ENCODE results near the gene FDXACB1.
"Not testable (repeated sequence)": the region's sequence is repeated elsewhere in the genome, so short reads cannot be mapped to it uniquely, and the experiment has no call there.

The FDXACB1 gene

DNA sequence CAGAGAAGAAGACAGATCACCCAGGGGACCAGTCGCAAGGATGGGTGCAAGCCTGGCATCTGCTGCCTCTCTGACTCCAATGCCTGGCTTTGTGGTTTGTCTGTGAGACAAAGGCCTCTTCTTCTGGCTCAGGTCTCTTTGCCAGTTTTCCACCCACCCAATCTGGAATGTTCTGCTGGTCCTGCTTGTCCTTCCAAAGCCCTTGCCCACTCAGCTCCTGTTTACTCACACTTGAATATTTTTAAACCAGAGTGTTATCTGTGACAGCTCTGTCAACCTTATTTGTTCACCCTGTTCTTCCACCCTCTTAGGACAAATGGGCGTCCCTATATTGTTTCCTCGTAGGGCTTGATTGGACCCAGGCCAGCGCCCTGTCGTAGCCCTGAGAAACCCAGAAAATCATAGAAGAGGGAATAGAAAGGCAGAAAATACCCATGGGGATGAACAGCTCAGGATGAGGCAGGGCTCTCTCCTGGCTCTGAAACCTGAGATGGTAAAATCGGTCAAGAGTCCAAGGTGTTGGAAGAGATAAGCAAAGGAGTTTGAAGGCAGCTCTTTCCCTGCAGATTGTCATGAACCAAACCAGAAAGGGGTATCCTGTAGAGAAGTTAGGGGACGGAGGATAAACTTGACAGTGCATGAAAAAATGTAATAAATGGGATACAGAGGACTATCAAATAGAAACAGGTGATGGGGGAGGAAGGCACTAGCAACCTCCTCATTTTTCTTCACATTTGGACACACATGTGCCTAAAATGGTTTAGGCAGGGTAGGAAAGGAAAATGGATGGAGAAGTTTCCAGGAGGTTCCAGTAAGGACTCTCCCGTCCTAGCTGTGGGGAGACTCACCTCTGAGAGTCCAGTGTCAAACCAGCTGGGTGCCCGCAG is 32.0 kb upstream of the FDXACB1 start:
- peak; percentile 28 for DNase-seq (ENCODE audit: low spot score)

DNA sequence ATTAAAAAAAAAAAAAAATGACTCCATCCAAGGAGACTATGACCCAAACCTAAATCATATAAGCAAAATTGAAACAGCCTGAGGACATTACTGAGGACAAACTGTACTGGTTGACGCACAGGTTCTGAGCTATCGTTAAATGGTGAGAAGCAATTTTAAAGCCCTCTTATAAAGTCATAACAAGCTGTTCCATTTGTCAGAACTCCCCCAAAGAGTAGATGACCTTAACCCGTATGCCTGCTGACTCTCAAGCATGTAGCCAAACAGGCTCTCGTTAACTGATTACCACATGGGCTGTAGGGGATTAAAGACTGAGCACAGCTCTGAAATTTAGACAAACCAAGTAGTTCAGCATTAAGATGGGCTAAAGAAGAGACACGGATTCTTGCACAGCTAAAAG is 30.4 kb upstream of the FDXACB1 start:
- DNase-seq (ENCODE audit: low spot score): no peak

DNA sequence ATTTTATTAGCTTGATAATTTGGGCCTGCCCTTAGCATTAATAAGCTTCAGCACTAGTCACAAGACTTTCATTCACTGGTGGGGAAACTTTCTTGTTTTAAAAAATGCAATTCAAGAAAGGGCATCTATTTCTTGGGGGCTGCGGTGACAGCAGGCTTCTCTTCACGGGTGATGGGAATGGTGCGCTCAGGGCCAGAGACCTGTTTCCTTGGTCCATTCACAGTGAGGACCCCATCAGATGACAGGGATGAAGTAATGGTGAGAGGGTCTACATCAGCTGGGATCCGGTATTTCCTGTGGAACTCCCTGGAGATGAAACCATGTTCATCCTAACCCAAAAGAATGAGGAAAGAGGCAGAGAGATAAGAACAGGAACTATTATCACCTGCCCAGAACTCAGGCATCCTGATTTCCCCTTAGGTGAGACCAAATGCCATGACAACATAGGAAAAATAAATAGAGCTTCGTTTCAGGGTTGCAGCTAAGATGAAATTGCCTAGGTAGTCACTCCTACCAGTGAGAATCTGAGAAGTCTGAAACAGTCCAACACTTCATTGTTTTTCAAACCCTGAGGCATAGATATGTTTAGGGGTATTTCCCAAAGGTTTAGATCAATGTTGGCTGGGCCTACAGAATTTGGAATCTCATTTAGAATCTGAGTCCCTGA is 29.8 kb upstream of the FDXACB1 start:
- no peak for DNase-seq (ENCODE audit: low spot score)

DNA sequence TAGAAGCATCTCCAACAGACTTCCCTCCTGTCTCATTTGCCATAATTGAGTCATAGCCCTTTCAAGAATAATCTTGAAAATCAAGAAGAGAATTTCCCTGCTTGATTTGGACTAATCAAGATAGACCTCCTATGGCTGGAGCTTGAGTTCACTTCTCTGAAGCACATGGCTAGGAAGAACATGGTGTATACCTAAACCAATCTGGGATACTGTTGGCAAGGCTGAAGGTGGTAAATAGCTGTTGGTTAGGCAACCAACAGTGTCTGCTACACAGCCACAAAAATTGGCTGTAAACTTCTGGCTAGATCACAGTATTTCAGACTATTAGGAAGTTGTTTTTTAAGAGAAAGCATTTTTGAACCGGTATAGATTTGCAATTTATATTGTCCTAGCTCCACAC is 27.7 kb upstream of the FDXACB1 start:
- peak; percentile 12 for DNase-seq (ENCODE audit: low spot score)

DNA sequence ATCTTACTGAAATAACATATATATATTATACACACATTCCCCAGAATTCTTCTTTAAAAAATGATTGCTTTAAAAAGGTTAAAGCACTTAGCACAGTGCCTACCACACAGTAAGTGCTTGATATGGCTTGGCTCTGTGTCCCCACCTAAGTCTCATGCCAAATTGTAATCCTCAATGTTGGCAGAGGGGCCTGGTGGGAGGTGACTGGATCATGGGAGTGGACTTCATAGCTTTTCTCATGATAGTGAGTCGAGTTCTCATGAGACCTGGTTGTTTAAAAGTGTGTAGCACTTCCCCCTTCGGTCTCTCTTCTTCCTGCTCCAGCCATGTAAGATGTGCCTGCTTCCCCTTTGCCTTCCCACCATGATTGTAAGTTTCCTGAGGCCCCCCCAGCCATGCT is 26.4 kb upstream of the FDXACB1 start:
- DNase-seq (ENCODE audit: low spot score): no peak

DNA sequence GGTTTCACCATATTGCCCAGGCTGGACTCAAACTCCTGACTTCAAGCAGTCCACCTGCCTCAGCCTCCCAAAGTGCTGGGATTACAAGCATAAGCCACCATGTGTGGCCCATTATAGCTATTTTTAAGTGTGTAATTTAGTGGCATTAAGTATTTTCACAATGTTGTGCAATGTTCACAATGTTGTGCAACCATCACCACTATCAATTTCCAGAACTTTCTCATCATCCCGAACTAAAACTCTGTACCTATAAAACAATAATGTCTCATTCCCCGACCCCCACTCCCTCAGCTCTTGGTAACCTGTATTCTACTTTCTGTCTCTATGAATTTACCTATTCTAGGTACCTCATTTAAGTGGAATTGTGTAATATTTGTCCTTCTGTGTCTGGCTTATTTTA is 7.9 kb upstream of the FDXACB1 start:
- DNase-seq (ENCODE audit: low spot score): no peak

DNA sequence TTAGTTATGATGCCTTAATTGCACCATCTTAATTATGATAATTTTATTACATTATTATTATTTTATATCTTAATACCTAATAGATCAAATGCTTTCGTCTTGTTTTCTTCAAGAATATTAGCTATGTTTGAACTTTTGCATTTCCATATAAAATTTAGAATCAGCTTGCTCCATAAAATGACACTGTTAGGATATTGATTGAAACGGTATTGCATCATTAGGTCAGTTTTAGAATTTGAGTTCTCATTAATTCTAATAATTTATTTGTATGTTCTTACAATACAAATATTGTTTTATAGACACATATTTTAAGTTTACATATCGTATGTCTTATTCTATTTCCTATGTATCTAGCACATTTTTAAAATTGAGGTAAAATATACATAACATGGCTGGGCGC is 7.1 kb upstream of the FDXACB1 start:
- DNase-seq (ENCODE audit: low spot score): no peak

DNA sequence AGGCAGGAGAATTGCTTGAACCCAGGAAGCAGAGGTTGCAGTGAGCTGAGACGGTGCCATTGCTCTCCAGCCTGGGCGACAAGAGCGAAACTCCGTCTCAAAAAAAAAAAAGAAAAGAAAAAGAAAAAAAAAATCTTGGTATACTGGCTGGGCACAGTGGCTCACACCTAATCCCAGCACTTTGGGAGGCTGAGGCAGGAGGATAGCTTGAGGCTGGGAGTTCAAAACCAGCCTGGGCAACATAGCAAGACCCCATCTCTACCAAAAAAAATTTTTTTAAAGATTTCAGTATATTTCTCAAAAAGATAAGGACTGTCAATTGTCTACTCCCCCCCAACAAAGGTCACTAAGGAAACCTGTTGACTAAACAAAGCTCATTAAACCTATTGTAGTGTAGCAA is 6.1 kb upstream of the FDXACB1 start:
- DNase-seq (ENCODE audit: low spot score): not testable (repeated sequence)

DNA sequence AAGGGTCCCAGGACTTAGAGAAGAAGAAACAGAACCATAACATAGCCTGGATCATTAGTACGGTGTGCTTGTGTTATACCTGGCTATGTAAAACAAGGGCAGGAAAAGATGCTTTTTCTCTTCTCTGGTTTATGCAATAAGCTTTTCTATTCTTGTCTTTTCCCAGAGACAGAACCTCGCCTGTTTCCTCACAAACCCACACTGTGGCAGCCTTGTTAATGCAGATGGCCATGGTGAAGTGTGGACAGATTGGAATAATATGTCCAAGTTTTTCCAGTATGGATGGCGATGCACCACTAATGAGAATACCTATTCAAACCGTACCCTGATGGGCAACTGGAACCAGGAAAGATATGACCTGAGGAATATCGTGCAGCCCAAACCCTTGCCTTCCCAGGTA is 3.2 kb upstream of the FDXACB1 start:
- no peak for DNase-seq (ENCODE audit: low spot score)

DNA sequence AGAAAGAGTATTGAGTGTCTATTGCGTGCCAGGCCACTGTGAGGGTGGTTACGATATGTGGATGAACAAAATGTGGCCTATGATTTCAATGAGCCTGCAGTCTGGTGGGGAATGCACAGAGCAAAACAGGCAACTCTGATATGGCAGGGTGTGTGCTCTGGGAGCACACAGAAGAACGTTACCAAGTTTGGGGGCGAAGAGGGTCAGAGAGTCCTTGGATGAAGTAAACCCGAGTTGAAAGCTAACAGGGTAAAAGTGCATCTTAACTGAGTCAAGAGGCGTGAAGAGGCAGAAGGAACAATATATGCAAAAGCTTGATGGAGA is 634 bp upstream of the FDXACB1 start:
- DNase-seq (ENCODE audit: low spot score): no peak

DNA sequence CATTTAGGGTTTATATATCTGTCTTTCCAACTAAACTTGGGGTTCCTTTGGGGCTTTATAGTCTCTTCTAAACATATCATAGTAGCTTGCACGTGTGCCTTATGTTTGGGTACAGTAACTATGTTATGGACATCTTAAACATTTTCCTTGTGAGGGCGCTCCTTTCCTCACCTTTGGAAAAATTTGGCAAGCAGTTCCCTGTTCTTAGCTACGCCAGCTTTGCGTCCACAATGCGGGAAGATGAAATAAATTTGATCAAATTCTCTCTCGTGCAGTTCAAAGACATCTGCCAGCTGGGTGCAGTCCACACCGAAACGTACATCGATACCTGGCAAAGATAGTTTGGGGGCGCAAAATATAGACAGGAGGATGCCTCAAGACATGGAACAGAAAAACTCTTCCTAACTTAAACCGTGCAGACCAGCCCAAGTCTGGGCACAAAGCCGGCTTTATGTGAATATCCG is 548 bp downstream of the FDXACB1 start:
- DNase-seq (ENCODE audit: low spot score): no peak

DNA sequence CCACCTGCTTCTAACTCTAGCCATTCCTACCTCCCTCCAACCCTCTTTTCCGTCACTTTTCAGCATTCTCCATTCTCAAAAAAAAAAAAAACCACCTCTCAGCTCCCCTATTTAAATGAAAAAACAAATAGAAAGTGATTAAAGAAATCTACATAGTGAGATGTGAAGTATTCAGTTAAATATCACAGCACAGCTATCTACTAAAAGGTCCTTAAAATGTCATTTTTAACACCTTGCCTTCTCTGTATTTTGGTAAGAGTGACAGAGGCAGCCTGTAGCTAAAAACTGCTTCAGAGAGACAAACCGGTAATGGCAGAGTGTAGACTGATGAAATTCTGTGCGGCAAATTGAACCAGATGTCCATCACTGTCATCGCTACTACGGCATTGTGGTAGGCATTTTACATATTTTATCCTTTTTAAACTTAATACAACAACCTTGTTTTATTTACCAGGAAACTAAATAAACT is 7.2 kb downstream of the FDXACB1 start:
- peak; percentile 15 for DNase-seq (ENCODE audit: low spot score)

DNA sequence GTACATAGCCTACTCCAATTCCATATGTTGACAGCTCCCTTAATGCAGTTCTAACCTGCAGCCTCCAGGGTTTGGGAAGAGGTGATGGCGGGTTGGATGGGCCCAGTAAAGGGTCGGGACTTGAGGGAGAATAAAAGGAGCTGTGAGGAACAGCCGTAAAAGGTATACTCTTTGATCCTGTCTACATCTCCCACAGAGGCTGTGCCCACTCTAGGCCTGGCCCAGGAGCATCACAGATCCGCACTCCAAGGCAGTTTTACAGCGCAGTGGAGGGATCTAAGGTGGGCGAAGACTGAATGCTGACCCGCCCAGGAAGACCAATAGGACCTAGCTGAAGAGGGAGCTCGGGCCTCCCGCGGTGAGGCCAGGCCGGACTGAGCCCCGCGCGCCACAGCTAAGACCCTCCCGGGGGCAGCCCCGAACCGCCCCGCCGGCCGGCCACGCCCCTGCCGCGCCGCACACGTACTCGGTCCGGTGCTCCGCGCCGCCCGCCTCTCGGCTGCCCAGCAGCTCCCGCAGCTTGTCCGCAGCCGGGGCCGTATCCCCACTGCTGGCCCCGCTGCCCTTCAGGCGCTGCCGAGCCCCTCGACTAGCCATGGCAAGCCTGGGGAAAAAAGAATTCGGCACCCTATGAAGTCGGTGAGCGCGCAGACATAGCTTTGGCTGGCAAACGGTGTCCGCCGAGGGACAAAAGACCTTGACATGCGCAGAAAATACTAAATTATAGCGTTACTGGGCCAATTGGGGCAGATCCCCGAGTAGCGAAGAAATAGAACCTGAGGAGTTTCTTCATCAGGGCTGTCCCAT is 7.9 kb downstream of the FDXACB1 start, which contains the start of gene ALG9:
TSS of gene ALG9 (minus strand) at position 696 of the 807 bp plus-strand sequence. CDS start at position 597, 99 bp downstream.
- DNase-seq (ENCODE audit: low spot score): peak; percentile 91

DNA sequence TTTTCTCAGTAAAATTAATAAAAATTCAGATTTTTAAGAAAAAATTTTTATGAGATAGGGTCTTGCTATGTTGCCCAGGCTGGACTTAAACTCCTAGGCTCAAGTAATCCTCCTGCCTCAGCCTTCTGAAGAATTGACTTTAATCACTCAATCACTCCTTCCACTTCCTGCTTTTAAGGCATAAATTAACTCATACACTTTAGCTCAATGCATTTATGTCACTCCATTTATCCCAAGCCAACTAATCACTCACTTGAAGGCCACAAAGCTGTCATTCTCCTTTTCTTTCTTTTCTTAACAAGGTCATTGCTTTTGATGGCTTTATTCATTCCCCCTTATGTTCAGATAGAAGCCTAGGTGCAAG is 8.5 kb downstream of the FDXACB1 start:
- DNase-seq (ENCODE audit: low spot score): no peak

DNA sequence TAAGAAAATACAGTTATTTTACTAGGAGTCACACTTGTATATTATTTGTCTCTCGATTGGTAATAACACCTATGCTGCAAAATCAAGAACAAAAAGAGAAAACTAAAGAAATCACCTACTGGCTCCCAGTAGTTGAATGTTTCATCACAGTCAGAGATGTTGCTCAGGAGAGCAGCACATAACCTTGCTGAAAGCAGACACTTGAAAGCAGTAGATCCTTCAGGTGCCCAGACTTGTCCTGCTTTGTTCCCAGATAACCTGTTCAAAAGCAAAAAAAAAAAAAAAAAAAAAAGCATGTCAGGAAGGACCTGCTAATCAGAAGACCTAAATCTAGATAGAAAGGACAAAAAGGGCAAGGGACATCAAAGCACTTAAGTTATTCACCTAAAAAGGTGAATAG is 8.9 kb downstream of the FDXACB1 start:
- no peak for DNase-seq (ENCODE audit: low spot score)

DNA sequence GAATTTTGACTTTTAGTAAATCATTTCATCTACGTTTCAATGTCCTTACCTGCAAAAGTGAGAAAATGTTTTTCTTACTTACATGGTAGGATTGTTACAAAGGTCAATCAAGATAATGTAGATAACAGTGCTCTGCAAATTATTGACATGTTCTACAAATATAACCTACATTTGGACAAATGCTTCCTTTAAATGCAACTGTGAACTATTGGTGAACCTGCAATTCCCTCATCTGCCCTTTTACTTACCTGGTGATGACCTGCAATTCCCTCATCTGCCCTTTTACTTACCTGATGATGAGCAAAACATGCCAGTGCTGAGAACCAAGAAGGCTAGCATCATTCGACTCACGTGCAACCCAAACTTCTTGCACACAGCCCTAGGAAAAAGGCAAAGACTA is 18.7 kb downstream of the FDXACB1 start:
- DNase-seq (ENCODE audit: low spot score): no peak

DNA sequence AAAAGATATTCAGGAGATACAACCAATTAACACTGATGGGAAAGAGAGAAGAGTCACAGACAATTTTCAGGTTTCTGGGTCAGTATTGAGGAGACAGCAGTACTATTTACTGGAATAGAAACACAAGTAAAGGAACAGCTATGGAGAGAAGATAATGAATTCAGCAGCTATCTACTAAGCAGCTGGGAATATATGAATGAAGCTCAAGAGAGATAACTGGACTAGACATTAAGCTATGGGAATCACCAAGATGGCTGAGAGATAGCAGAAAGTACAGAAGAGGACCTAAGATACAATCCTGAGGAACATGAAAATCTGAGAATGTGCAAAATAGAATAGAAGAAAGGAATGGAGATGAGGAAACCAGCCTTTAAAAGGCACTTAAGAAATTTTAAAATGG is 23.5 kb downstream of the FDXACB1 start:
- no peak for DNase-seq (ENCODE audit: low spot score)

DNA sequence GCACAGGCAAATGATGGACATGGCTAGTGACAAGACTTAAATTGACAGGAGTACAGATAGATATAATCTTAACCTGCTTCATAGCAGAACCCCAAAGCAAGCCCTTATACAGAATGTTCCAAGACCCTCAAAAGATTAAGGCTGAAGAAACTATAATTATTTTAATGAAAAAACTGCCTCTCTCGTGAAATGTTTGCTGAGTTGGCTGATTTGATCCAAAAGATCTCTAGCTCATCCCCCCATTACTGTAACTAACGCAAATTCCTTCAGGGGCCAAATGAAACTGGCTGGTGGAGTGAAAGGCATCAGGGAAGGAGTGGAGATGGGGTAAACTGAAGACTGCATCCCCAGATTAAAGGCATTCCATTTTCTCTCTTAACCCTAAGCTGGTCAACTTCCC is 26.9 kb downstream of the FDXACB1 start:
- DNase-seq (ENCODE audit: low spot score): no peak

DNA sequence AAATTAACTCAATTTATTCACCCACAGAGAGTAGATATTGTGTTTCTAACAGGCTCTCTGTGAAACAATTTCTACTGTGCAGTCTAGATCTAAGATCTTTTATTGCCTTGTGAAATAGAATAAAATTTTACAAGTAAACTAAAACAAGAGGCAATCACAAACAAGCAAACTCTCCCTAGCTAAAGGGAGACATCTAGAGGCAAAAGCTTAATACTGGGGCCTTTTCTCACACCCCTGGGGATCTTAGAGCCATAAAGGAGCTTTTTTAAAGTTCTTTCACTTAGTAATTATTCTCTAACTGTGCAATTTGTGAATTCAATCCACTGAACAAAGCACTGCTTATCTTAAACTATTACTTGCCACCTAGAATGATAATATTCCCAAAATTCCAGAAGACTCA is 27.3 kb downstream of the FDXACB1 start:
- DNase-seq (ENCODE audit: low spot score): peak; percentile 45

DNA sequence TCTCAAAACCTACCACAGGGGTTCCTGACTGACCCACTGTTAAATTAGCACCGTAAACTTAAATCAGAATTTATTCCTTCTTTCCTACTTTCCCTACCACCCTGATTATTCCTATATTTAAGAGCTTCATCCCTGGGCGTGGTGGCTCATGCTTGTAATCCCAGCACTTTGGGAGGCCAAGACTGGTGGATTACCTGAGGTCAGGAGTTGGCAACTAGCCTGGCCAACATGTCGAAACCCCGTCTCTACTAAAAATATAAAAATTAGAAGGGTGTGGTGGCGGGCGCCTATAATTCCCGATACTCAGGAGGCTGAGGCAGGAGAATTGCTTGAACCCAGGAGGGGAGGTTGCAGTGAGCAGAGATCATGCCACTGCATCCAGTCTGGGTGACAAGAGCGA is 27.9 kb downstream of the FDXACB1 start:
- no peak for DNase-seq (ENCODE audit: low spot score)

DNA sequence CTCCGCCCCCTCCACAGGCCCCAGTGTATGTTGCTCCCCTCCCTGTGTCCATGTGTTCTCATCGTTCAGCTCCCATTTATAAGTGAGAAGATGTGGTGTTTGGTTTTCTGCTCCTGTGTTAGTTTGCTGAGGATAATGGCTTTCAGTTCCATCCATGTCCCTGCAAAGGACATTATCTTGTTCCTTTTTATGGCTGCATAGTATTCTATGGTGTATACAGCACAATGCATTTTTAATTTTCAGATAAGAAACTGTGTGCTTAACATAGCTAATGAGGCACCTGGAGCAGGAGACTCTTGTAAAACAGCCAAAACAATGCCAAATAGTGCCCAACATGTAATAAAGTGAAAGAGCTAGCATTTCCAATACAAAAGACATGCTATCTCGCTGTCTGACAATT is 29.3 kb downstream of the FDXACB1 start:
- no peak for DNase-seq (ENCODE audit: low spot score)

DNA sequence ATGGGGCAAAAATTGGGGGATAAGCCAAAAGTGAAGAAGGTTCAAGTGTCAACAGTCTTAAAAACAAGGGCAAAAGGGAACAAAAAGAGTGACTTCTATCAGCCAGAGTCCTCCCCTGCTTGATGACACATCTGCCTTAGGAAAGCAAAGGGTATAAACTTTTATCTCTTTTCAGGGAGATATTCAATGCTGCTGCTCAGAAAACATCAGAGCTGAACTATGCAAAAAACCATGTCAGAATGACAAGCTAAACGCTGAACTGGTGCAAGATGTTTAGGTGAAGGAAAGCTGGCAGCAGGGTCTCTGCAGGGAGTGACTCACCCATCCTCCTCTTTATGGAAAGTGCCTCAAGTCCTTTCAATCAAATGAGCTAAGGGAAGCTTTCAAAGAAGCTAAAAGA is 32.3 kb downstream of the FDXACB1 start:
- peak; percentile 29 for DNase-seq (ENCODE audit: low spot score)

DNA sequence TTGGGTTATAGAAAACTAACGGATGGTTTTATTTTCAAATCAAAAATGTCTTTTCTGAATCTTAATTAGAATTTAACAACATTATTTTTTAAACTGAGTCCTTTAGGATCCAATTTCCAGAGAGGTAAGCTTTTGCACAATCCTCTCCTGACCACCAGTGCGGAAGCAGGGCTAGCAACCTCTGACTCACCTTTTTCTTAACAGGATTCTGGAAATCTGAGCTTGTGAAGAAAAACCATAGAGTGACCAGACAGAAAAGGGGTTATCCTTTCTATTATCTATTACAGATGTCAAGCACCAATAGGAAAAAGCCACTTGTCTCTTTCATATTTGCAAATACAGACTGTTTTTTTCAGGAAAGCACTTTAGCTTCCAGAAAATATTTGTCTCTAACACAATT is 32.9 kb downstream of the FDXACB1 start:
- peak; percentile 36 for DNase-seq (ENCODE audit: low spot score)
